ENCODE data around the gene SOX13. TPM values are rescaled to one million over a fixed set of nuclear protein-coding genes. Genes with fewer than 3 reads are reported as not detected.

The SOX13 gene
- total and polyA plus RNA-seq, 3 experiments from 2014 or later, result 3.1 to 5.5 (median 3.1) TPM

DNA sequence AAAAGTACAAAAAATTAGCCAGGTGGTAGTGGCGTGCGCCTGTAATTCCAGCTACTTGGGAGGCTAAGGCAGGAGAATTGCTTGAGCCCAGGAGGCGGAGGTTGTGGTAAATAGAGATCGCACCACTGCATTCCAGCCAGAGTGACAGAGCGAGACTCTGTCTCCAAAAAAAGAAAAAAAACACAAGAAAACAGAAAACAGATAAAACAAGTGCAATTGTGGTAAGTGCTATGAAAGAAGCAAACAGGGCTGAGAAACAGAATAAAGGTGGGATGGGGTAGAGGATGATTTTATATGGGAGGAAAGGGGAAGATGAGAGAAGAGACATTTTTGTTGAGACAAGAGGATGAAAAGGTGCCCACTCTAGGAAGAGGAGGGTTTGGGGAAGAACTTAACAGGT is 5.0 kb upstream of the SOX13 start:
- no peak for DNase-seq
- Histone ChIP-seq H3K27me3 (ENCODE audit: insufficient read depth, low read length, poor library complexity, severe bottlenecking) (no peaks in the 10 kb centered on the region), H3K9me3 (ENCODE audit: low read length) (no peaks in the 10 kb centered on the region), H3K27ac (ENCODE audit: low read depth, low read length) (no peak overlapping the region), H3K4me1 (ENCODE audit: insufficient read depth, low read length) (peaks cover 6% of the 10 kb centered on the region), H3K36me3 (ENCODE audit: insufficient read depth, low read length) (no peaks in the 10 kb centered on the region), H3K4me3 (ENCODE audit: low read length) (no peak overlapping the region)
- ChIA-PET CTCF (no interaction called here), POLR2A (no interaction called here)
- Mint-ChIP-seq H3K4me1 (peaks cover 11 to 21% (median 20%) of the 10 kb centered on the region in 3 donors), H3K27me3 (peaks cover 13 to 43% of the 10 kb centered on the region in 2 donors), H3K27ac (no peak overlapping the region), H3K4me3 (peak overlapping the region in 1 of 7 donors; percentile 55), H3K36me3 (peaks cover 0 to 2% (median 0%) of the 10 kb centered on the region in 3 donors), H3K9me3 (peaks cover 0 to 4% (median 0%) of the 10 kb centered on the region in 5 donors)

GRCh38 chr1:204069887-204070286 is 3.0 kb upstream of the SOX13 start:
- Histone ChIP-seq H3K4me3 (ENCODE audit: low read length) (no peak overlapping the region), H3K9me3 (ENCODE audit: low read length) (no peaks in the 10 kb centered on the region), H3K27me3 (ENCODE audit: insufficient read depth, low read length, poor library complexity, severe bottlenecking) (peaks cover 3% of the 10 kb centered on the region), H3K36me3 (ENCODE audit: insufficient read depth, low read length) (no peaks in the 10 kb centered on the region), H3K27ac (ENCODE audit: low read depth, low read length) (no peak overlapping the region), H3K4me1 (ENCODE audit: insufficient read depth, low read length) (peaks cover 10% of the 10 kb centered on the region)
- Mint-ChIP-seq H3K4me1 (peaks cover 15 to 33% (median 17%) of the 10 kb centered on the region in 3 donors), H3K9me3 (peaks cover 0 to 4% (median 0%) of the 10 kb centered on the region in 5 donors), H3K4me3 (peak overlapping the region in 1 of 7 donors; percentile 55), H3K27ac (no peak overlapping the region), H3K36me3 (peaks cover 0 to 3% (median 2%) of the 10 kb centered on the region in 3 donors), H3K27me3 (peaks cover 16 to 53% of the 10 kb centered on the region in 2 donors)
- DNase-seq, result no peak
- ChIA-PET CTCF (no interaction called here), POLR2A (no interaction called here)

DNA sequence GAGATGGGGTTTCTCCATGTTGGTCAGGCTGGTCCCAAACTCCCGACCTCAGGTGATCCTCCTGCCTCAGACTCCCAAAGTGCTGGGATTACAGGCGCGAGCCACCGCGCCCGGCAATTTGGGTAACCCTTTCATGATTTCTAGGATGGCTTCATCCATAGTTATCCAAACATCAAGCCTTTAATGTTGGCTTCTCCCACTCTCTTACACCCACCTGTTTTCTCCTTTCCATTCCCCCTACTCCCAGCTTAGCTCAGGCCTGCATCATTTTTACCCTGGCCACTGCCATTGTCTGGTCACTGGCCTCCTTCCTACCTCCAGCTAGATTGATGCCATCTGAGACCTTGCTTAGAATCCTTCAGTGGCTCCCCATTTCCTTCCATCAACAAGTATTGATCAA is 2.0 kb upstream of the SOX13 start:
- H3K27me3 ChIP-seq (ENCODE audit: insufficient read depth, low read length, poor library complexity, severe bottlenecking), result peaks cover 12% of the 10 kb centered on the region
- Mint-ChIP-seq H3K4me1 (peaks cover 17 to 33% (median 18%) of the 10 kb centered on the region in 3 donors), H3K9me3 (peaks cover 0 to 4% (median 0%) of the 10 kb centered on the region in 5 donors), H3K27ac (peak overlapping the region in 1 of 8 donors; percentile 13), H3K4me3 (peak overlapping the region in 2 of 7 donors; percentile 8 to 71), H3K36me3 (peaks cover 0 to 3% (median 2%) of the 10 kb centered on the region in 3 donors), H3K27me3 (peaks cover 14 to 63% of the 10 kb centered on the region in 2 donors)
- H3K9me3 ChIP-seq (ENCODE audit: low read length), result no peaks in the 10 kb centered on the region
- ChIA-PET CTCF (no interaction called here), POLR2A (no interaction called here)
- H3K4me3 ChIP-seq (ENCODE audit: low read length), result no peak overlapping the region
- H3K36me3 ChIP-seq (ENCODE audit: insufficient read depth, low read length), result no peaks in the 10 kb centered on the region
- no peak for DNase-seq
- H3K27ac ChIP-seq (ENCODE audit: low read depth, low read length), result no peak overlapping the region
- peaks cover 12% of the 10 kb centered on the region for H3K4me1 ChIP-seq (ENCODE audit: insufficient read depth, low read length)

GRCh38 chr1:204073837-204074273 is 940 bp downstream of the SOX13 start:
- ChIA-PET POLR2A (interaction anchor here (0.6 to 1.4 kb wide), 2 partner anchors 30 to 213 kb away, joined by 4 to 5 read pairs; no protein-coding TSS in a partner anchor), CTCF (interaction anchor here (1.1 kb wide), 1 partner anchor 14 kb away, joined by 3 read pairs; no protein-coding TSS in a partner anchor)
- H3K4me3 Mint-ChIP-seq, result peak overlapping the region; percentile 80 to 95 (median 93)
- Histone ChIP-seq H3K27me3 (ENCODE audit: insufficient read depth, low read length, poor library complexity, severe bottlenecking) (peaks cover 14% of the 10 kb centered on the region), H3K36me3 (ENCODE audit: insufficient read depth, low read length) (no peaks in the 10 kb centered on the region), H3K4me1 (ENCODE audit: insufficient read depth, low read length) (peaks cover 12% of the 10 kb centered on the region), H3K27ac (ENCODE audit: low read depth, low read length) (no peak overlapping the region), H3K9me3 (ENCODE audit: low read length) (no peaks in the 10 kb centered on the region), H3K4me3 (ENCODE audit: low read length) (peak overlapping the region; percentile 55)
- H3K9me3 Mint-ChIP-seq, result no peaks in the 10 kb centered on the region
- peaks cover 0 to 3% (median 2%) of the 10 kb centered on the region in 3 donors for H3K36me3 Mint-ChIP-seq
- peaks cover 19 to 70% of the 10 kb centered on the region in 2 donors for H3K27me3 Mint-ChIP-seq
- peaks cover 24 to 43% (median 26%) of the 10 kb centered on the region in 3 donors for H3K4me1 Mint-ChIP-seq
- peak overlapping the region in 6 of 8 donors; percentile 7 to 86 (median 79) for H3K27ac Mint-ChIP-seq
- no peak for DNase-seq

DNA sequence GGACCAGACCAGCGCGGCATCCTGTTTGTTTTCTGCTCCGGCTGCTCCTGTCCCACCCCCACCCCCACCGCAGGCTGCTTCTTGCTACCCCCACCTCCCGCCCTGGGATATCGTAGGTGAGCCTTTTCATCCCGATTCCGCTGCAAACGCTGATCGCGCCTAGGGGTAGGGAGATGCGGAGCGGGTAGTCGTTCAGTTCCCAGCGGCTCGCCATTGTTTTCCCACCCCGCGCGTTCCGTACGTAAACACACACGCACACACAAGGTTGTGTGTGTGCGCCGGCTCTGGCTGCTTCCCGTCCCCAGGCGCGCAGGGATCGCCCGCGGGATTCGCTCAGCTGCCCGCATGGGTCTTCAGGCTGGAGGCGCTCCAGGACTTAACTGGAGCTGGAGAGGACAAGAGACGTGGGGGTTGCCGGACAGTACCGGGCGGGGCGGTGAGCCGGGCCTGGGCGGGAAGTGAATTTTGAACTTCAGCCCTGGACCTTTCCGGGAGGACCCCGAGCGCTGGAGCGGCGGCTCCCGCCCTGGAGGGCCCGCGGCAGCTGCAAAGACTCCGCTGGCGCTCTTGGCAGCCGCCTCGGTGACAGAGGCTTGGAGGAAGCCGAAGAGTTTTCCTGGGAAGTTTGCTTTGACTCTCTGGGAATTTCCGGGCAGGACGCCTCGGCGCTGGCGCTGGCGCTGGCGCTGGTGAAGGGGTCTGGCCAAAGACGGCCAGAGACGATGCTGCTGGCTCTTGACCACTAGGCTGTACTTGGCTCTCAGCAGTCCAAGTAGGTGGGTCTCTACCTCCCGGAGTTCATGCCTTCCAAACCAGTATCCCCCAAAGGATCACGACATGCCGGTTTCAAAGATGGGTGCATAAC is 1.6 kb downstream of the SOX13 start:
- peaks cover 0 to 3% (median 2%) of the 10 kb centered on the region in 3 donors for H3K36me3 Mint-ChIP-seq
- H3K4me1 Mint-ChIP-seq, result peaks cover 24 to 43% (median 26%) of the 10 kb centered on the region in 3 donors
- H3K4me3 Mint-ChIP-seq, result peak overlapping the region; percentile 80 to 95 (median 93)
- no peaks in the 10 kb centered on the region for H3K36me3 ChIP-seq (ENCODE audit: insufficient read depth, low read length)
- H3K27ac ChIP-seq (ENCODE audit: low read depth, low read length), result no peak overlapping the region
- peaks cover 12% of the 10 kb centered on the region for H3K4me1 ChIP-seq (ENCODE audit: insufficient read depth, low read length)
- no peaks in the 10 kb centered on the region for H3K9me3 Mint-ChIP-seq
- DNase-seq, result no peak
- CTCF ChIA-PET, result interaction anchor here (1.1 kb wide), 1 partner anchor 14 kb away, joined by 3 read pairs; no protein-coding TSS in a partner anchor
- peak overlapping the region; percentile 55 for H3K4me3 ChIP-seq (ENCODE audit: low read length)
- no peaks in the 10 kb centered on the region for H3K9me3 ChIP-seq (ENCODE audit: low read length)
- H3K27ac Mint-ChIP-seq, result peak overlapping the region in 4 of 8 donors; percentile 63 to 80 (median 76)
- POLR2A ChIA-PET, result interaction anchor here (1.4 kb wide), 1 partner anchor 30 kb away, joined by 5 read pairs; no protein-coding TSS in a partner anchor
- H3K27me3 Mint-ChIP-seq, result peaks cover 19 to 65% of the 10 kb centered on the region in 2 donors
- peaks cover 14% of the 10 kb centered on the region for H3K27me3 ChIP-seq (ENCODE audit: insufficient read depth, low read length, poor library complexity, severe bottlenecking)

- H3K4me1 ChIP-seq (ENCODE audit: insufficient read depth, low read length), result peaks cover 12% of the 10 kb centered on the region
- peaks cover 14% of the 10 kb centered on the region for H3K27me3 ChIP-seq (ENCODE audit: insufficient read depth, low read length, poor library complexity, severe bottlenecking)
- H3K27ac ChIP-seq (ENCODE audit: low read depth, low read length), result no peak overlapping the region
- no peaks in the 10 kb centered on the region for H3K36me3 ChIP-seq (ENCODE audit: insufficient read depth, low read length)
- DNase-seq, result no peak
- no peaks in the 10 kb centered on the region for H3K9me3 ChIP-seq (ENCODE audit: low read length)
- H3K4me1 Mint-ChIP-seq, result peaks cover 30 to 47% (median 30%) of the 10 kb centered on the region in 3 donors
- H3K36me3 Mint-ChIP-seq, result peaks cover 0 to 3% (median 2%) of the 10 kb centered on the region in 3 donors
- H3K4me3 Mint-ChIP-seq, result peak overlapping the region; percentile 80 to 95 (median 93)
- POLR2A ChIA-PET, result interaction anchor here (0.5 to 1.4 kb wide), 2 partner anchors 29 to 217 kb away, joined by 5 to 8 read pairs; no protein-coding TSS in a partner anchor
- H3K4me3 ChIP-seq (ENCODE audit: low read length), result peak overlapping the region; percentile 45
- CTCF ChIA-PET, result interaction anchor here (1.1 kb wide), 1 partner anchor 15 kb away, joined by 3 read pairs; no protein-coding TSS in a partner anchor
- H3K9me3 Mint-ChIP-seq, result no peaks in the 10 kb centered on the region
- H3K27ac Mint-ChIP-seq, result peak overlapping the region in 6 of 8 donors; percentile 9 to 71 (median 53)
- H3K27me3 Mint-ChIP-seq, result peaks cover 23 to 62% of the 10 kb centered on the region in 2 donors
Measured at GRCh38 chr1:204075139-204075521, 2.2 kb downstream of the SOX13 start.

- peaks cover 23 to 56% of the 10 kb centered on the region in 2 donors for H3K27me3 Mint-ChIP-seq
Measured at GRCh38 chr1:204075890-204076846, 3.3 kb downstream of the SOX13 start.

More at GRCh38 chr1:204075890-204076846, 3.3 kb downstream of the SOX13 start:
- H3K36me3 ChIP-seq (ENCODE audit: insufficient read depth, low read length), result no peaks in the 10 kb centered on the region
- H3K27me3 ChIP-seq (ENCODE audit: insufficient read depth, low read length, poor library complexity, severe bottlenecking), result peaks cover 14% of the 10 kb centered on the region
- Mint-ChIP-seq H3K27ac (peak overlapping the region; percentile 2 to 77 (median 39)), H3K36me3 (peaks cover 0 to 3% (median 0%) of the 10 kb centered on the region in 3 donors), H3K9me3 (no peaks in the 10 kb centered on the region), H3K4me1 (peaks cover 30 to 47% (median 30%) of the 10 kb centered on the region in 3 donors), H3K4me3 (peak overlapping the region; percentile 80 to 95 (median 93))
- CTCF ChIA-PET, result no interaction called here
- H3K9me3 ChIP-seq (ENCODE audit: low read length), result no peaks in the 10 kb centered on the region
- DNase-seq, result no peak
- POLR2A ChIA-PET, result interaction anchor here (0.5 to 0.6 kb wide), 2 partner anchors 218 to 282 kb away, joined by 4 to 8 read pairs; no protein-coding TSS in a partner anchor
- peaks cover 12% of the 10 kb centered on the region for H3K4me1 ChIP-seq (ENCODE audit: insufficient read depth, low read length)
- no peak overlapping the region for H3K4me3 ChIP-seq (ENCODE audit: low read length)
- no peak overlapping the region for H3K27ac ChIP-seq (ENCODE audit: low read depth, low read length)
